Suprapubic skin (tissue), 3 donors: ENCODE measurements around the gene FARSA.

Source experiments
- CTCF ChIP-seq, 2 donors: fragments of 200-600 bp in 1 of 2; fragments of 450-650 bp in 1 of 2; sonication (generic) in 1 of 2; IDR thresholded peaks; one replicate each; pipeline ENCODE4 v1.5.1; 2016 to 2019; ENCODE audit warnings: antibody characterized with exemption in 2 of 2, mild to moderate bottlenecking in 1 of 2, moderate library complexity in 1 of 2
- POLR2A ChIP-seq, 2 donors: fragments of 450-650 bp; IDR thresholded peaks; one replicate each; pipeline ENCODE4 v1.6.1; 2017; ENCODE audit warnings: antibody characterized with exemption in 2 of 2, mild to moderate bottlenecking in 2 of 2, moderate library complexity in 2 of 2

GRCh38 chr19:12953138-12953798, 19.8 kb upstream of the FARSA start:
- TF ChIP-seq CTCF (IDR thresholded peaks at IDR 0.05) (no peak), POLR2A (IDR thresholded peaks at IDR 0.05) (no peak)
